Activated CD8-positive, alpha-beta memory T cell treated with anti-CD3 and anti-CD28 coated beads for 4 hours (primary cell): ENCODE measurements around the gene TBXAS1.
"Not testable (repeated sequence)": the region's sequence is repeated elsewhere in the genome, so short reads cannot be mapped to it uniquely, and the experiment has no call there.

Experiments used
- DNase-seq, 2 donors: peaks; one replicate each; pipeline ENCODE4 v3.0.0-alpha.2; 2020; ENCODE audit warnings: low read depth in 2 of 2

The TBXAS1 gene

DNA sequence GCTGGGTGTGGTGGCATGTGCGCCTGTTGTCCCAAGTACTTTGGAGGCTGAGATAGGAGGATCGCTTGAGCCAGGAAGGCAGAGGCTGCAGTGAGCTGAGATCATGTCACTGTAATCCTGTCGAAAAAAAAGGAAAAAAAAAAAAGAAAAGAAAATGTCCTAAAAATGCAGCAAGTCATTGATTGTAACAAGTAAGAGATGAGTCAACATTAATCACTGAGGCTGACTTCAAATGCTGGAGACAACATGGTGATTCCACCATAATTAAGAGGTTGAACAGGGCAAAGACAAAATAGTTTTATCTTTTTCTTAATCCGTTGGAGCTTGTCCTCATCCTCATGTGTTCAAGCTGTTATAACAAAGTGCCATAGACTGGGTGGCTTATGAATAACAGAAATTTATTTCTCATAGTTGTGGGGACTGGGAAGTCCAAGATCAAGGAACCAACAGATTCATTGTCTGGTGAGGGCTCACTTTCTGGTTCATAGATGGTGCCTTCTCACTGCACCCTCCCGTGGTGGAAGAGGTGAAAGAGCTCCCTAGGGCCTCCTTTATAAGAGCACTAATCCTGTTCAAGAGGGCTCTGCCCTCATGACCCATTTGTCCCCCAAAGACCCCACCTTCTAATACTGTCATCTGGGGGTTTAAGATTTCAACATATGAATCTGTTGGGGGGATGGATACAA lies 60.3 kb downstream of the TBXAS1 start:
- DNase-seq = no peak

DNA sequence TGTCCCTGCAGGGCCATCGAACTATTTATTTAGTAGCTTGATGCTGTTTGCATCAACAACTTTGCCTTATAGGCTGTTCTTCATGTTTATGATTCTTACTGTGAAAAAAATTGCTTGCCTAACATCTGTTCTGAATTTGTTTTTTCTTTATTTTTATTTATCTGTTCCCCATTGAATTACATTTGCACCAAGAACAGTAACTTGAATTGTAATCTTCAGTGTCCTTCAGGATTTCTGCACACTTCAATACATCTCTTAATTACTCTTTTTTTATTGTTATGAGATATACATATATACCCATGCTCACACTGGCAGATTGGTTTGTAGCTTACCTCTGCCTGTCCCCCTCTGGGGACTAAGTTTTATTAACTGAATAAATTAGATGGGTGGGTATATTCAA lies 64.4 kb downstream of the TBXAS1 start:
- DNase-seq = no peak

DNA sequence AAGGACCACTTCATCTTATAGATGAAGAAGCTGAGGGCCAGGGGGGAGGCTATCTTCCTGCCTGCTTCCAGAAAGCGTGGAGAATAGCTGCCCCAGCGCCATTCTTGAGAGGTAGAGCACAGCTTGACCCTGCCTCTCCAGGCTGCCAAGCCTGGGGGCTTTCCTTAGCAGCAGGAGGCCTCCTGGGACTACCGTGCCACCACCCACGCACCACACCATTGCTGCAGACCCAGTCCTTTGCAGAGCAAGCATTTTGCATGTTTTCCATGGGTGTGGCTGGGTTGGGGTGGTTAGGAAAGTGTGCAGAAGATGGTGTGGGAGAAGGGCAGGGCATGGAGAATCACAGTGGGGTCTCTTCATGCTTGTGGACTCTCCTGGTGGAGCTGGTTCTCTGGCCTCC lies 64.9 kb downstream of the TBXAS1 start:
- no peak for DNase-seq

DNA sequence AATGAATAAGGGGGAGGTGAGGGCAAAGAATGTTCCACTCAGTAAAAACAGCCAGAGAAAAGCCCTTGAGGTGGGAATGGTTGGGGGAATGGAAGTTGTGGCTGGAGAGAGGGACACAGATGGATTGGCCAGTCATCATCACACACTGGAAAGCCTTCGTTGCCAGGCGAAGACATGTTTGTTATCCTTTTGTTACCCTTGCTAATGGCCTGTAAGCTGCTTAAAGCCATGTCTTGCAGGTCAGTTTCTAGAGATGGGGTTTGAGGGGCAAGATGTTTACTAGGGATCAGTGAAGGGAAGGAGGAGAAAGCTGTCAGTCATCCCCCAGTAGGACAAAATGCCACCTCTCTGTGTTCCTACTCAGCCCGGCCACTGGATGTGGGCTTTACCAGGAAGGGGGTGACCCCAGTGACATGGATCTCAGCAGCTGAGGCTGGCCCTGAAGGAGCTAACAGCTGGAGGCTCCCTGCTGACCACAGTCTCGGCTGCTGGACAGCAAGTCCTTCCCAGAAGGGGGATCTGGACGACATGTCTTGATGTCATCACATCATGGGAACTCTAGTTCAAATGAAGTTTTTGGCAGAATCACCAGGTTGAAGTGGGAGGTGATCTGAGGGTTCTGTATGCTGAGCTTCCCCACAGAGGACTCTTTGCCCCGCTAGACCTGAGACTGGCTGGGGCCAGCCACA lies 66.2 kb downstream of the TBXAS1 start:
- DNase-seq = no peak

DNA sequence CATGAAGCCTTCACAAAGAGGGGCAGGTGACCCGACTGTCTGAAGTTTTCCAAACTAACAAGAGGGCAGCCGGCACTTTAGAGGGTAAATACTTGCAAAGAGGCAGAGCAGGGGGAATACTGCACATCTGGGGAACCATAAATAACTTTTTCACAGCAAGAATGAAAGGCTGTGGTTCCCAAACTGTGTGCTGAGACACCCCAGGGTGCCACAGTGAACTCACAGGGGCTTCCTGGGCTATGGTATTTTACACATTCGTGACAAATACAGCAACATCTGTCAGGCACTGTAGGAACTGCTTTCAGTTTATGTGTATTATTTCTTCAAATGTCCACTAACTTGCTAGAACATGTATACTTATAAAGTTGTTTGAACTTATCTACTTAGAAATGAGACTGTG lies 67.2 kb downstream of the TBXAS1 start:
- no peak for DNase-seq

DNA sequence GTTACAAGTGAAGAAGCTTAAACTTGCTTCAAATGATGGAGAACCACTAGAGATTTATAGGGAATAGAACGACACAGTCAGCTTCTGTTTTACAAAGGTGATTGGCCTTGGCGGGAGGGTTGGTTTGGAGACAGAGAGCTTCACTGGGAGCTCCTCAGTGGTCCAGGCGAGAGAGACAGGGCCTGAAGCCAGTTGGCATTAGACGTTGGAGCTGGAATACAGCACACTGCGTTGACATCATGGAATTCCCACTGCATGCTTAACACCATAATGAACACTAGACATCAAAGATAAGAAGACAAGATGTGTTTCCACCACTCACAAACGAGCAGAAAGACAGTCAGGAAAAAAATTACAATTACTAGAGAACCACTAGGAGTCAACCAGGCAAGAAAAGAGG lies 67.8 kb downstream of the TBXAS1 start:
- no peak for DNase-seq

DNA sequence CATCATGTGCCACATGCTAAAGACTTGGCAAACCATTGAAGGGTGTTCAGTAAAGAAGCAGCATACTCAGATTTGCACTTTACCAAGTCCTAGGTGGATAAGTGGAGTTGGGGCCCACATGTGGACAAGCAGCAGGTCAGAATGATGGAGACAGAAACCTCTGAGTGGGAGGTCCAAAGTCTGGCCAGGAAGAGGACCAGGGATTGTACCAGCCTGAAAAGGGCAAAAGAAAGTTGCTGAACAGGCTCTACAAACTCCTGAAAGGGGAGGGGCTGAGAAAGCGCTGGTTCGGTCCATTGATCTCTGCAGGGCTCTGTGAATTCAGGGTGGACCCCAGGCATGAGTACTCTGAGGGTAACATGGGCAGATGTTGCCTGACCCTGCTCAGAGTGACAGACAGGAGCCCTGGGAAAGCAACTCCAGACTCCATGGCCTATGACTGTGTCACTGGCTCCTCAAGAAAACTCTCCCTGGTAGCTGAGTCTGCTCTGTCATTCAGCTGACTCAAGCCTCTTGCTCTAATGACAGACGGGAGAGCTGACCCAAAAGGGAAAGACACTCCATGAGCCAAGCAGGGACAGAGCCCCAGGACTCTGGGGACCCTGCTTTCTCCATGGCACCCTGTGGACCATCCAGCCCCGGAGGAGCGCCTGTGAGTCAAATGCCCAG lies 68.5 kb downstream of the TBXAS1 start:
- no peak for DNase-seq

DNA sequence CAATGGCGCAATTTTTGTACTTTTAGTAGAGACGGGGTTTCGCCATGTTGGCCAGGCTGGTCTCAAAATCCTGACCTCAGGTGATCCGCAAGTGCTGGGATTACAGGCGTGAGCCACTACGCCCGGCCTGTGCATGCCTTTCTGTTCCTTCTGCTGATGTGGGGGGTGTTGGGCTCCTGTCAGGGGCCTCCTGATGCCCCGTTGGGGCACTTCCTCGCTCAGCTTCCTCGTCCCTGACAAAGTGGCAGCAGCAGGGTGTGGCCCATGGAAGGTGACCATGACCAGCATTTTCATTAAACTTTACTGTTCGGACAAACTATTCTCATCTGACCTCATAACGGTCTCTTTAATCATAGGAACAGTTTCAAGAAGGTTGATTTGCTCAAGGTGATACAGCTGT lies 69.4 kb downstream of the TBXAS1 start:
- DNase-seq = no peak

DNA sequence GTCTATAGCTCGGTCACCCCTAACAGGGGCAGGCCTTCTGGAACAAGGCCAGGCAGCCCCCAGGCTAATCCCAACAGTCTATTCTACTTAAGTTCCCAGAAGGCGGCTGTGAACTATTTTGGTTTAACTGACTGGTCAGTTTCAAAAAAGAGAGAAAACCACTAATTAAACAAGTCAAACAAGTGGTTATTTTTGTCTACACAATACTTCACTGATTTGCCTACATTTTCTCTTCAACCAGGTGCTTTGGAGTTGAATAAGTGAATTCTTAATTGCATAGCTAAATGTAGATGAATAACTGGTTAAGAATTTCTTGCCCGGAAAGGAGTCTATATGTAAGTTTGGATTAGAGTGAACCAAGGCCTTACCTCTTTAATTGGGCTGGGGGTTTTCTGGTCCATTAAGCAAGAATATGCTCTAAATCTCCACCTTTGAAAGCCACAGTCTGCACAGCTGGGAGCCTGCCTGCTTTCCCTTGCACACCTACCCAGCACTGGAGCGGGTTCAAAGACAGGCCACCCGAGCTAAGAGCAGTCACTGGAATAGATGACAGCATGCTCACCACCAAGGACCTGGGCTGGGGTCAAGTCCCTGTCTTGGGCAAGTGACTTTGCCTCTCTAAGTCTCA lies 70.4 kb downstream of the TBXAS1 start:
- no peak for DNase-seq

DNA sequence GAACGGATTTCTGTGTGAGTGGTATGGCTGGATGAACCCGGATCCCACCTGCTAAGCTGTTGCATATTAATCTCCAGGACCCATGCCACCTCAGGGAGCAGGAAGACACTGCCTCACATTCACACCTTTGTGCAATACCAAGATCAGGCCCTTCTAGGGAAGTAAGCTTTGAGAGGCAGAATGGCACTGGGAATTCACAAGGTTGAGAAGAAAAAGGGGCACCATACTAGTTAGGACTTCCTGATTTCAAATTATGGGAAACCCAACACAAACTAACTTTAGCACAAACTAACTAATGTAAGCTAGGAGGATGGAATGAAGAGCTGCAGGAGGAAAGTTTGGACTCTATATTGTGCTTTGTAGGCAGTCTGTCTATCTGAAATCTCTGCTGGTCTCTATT lies 71.3 kb downstream of the TBXAS1 start:
- no peak for DNase-seq

DNA sequence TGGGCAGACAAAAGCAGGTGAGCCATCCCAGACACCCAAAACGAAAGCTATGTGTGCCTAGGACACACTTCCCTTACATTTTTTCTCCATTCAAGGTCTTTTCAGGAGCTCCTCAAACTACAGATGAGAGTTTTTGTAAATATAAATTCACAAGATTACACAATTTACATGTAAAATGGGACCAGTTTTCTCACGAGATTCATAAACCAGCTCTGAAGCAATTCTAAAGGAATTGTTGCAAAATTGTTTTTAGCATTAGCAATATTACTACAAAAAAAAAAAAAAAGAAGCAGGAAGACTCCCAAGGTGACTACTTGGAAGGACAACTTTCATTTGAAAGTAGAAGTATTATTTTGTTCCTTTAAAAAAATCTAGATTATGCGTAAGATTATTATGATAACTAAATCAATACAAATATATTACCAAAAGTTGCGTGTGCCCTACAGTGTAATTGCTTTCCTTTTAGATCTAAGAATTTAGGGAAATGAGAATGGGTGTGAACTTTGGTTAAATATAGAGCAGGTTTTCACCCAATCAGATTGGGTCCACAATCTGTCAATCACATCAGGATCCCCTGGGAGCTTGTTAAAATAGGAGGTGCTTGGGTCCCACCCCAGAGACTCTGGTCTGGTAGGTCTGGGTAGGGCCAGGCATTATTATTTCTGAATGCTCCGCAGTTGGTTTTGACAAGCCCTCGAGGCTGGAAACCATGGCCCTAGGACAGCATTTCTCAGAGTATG lies 72.2 kb downstream of the TBXAS1 start:
- no peak for DNase-seq

DNA sequence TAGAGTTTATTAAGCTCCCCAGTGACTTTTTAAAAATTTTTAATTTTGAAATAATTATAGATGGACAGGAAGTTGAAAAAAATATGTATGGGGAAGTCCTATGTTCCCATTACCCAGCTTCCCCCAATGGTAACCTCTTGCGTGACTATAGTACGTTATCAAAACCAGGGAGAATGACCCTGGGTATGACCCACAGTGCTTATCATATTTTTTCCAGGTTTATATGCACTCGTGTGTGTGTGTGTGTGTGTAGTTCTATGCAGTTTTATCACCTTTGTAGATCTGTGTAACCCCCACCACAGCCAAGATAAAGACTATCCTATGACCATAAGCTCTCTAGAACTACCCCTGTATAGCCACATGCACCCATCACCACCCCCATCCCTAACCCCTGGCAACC lies 72.8 kb downstream of the TBXAS1 start:
- no peak for DNase-seq

DNA sequence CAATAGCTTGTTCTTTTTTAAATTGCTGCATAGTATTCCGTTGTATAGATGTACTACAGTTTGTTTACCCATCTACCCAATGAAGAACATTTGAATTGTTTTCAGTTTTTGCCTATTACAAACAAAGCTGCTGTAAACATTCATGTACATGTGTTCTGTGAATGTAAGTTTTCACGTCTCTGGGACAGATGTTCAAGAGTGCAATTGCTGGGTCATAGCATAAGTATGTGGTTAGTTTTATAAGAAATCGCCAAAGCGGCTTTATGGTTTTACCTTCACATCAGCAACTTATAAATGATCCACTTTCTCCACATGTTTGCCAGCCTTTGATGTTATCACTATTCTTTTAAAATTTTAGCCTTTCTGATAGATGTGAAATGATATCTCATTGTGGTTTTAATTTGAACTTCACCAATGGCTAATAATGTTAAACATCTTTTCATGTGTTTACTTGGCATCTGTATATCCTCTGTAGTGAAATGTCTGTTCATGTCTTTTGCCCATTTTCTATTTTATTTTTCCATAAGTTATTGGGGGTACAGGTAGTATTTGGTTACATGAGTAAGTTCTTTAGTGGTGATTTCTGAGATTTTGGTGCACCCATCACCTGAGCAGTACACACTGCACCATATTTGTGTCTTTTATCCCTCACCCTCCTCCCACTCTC lies 73.5 kb downstream of the TBXAS1 start:
- DNase-seq = no peak

DNA sequence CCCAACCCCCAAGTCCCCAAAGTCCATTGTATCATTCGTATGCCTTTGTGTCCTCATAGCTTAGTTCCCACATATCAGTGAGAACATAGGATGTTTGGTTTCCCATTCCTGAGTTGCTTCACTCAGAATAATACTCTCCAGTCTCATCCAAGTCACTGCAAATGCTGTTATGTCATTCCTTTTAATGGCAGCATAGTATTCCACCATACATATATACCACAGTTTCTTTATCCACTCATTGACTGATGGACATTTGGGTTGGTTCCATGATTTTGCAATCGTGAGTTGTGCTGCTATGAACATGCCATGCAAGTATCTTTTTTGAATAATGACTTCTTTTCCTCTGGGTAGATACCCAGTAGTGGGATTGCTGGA lies 74.0 kb downstream of the TBXAS1 start:
- DNase-seq = not testable (repeated sequence)

DNA sequence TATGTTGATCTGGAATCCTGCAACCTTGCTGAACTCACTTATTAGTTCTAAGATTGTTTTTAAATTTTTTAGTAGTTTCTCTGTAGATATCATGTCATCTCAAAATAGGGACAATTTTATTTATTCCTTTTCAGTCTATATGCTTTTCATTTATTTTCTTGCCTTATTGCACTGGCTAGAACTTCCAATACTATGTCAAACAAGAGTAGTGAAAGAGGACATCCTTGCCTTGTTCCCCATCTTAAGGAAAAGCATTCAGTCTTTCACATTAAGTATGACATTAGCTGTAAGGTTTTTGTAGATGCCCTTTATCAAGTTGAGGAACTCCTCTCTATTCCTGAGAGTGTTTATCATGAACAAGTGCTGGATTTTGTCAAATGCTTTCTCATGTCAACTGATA lies 77.8 kb downstream of the TBXAS1 start:
- DNase-seq = no peak

DNA sequence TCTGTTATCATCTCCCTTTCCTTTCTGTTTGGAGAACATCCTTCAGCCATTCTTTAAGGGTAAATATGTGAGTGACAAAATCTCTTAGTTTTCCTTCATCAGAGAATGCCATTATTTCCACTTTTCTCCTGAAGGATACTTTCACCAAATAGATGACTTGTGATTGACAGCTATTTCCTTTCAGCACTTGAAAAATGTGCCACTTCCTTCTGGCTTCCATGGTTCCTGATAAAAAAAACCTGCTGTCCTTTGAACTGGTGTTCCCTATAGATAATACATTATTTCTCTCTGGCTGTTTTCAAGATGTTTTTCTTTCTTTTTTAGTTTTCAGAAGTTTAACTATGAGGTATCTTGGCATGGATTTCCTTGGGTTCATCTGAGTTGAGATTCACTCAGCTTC lies 79.7 kb downstream of the TBXAS1 start:
- no peak for DNase-seq

DNA sequence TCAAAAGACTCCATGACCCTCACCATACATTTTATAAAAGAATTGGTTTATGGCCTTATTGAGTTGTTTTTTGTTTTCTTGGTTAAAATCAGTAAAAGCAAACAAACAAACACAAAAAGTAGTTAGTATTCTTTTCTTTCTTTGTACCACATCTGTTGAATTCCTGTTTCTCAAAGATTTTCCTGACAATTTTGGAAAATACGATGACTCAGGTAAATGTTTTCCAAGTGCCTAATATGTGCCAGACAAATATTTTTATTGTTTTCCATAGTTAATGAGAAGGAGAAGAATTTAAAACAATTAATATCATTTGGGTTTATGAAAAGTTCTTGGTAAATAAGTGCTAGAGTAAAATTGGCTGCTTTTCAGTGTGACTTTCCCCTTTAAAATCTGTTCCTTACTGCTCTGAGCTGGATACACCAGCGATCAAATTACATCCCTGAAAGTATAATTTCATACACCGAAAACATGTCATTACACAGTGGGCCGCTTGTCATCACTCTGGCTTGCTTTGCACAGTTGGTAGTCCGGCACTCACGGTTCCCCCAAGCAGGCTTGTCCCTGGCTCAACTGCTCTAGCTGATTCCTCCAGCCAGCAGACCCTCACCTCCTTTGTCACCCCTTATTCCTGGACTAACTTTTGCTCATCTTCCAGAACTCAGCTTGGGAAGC lies 80.5 kb downstream of the TBXAS1 start:
- DNase-seq = no peak

DNA sequence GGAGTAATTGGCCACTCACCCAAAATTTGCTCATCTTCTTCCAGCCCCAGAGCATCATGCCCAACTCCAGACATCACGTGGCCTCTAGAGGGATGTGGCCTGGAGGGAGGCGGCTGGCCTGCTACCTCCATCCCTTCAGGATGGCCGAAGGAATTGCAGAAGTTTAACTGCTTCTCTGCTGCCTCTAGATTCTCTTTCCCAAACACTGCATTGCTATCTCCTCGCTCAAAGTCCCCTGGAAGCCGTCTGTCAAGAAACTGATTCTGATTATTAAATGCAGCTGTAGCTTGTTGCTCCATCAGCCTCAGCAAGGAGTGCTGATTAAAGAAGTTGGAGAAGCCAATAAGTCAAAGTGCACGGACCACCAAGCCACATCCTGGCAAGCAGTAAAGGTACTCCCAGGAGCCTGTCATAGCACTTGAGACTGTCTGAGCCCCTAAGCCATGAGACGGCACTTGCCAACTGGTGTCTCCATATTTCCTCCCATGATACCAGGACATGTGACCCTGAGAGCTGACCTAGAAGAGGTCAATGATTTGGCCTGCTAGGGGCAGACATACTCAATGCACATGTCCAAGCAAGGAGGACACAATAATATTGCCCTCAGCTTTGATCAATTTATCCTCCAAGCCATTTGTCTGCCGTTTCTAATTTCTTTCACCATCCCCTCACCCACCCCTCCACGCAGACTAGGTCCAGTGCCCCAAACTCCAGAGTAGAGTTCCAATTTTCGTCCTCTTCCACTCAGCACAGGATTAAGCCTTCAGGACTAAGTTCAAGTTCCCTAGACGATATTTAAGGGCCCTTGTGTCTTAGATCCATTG lies 84.2 kb downstream of the TBXAS1 start:
- no peak for DNase-seq

DNA sequence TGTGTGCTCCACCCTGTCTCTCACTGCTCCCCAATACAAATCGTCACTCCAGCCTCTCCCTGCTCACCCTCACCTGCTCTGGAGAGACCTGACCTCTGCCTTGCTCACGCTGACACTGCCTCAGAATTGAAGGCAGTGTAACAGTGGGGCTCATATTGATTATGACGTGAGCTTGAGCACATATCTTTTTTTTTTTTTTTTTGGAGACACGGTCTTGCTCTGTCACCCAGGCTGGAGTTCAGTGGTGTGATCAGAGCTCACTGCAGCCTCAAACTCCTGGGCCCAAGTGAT lies 84.7 kb downstream of the TBXAS1 start:
- no peak for DNase-seq
